NCI-H2107 treated with DMSO at 0.1 percent for 48 hours (cell line): Measurements from ENCODE around the gene IGFL4.
"Not testable (repeated sequence)": the region's sequence is repeated elsewhere in the genome, so short reads cannot be mapped to it uniquely, and the experiment has no call there.

Source experiments
- DNase-seq: peaks from one replicate; lab custom pipeline; 2025; ENCODE audit not compliant: unreplicated experiment; lab: John Stamatoyannopoulos, UW

IGFL4 gene

DNA sequence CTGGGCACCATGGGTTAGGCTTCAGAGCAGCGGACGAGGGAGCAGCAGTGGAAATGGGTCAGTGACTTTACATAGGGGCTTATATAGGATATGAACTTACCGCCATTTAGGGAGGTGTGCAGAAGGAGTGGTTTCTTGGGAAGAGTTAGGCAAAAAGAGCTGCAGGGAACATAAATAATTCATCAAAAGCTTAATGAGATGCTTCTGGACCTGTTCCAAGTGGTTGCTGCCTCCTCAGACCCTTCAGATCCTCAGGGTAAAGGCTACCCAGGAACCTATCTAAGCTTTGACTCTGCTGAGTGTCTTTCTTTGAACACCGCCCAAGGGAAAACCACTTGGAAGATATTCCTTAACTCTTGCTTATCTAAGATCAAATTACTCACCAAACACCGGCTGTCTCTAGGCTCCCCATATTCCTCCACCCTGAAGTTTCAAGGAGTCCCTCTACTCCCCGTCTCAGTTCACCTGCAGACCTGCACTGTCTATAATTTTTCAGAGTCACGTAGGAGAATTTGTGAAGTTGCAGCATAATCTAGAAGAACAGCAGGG is at the start of gene IGFL4:
IGFL4 (minus strand) TSS at position 51 of the 549 bp plus-strand sequence; CDS start at position 11, 40 bp downstream.
- peak; percentile 24 for DNase-seq

DNA sequence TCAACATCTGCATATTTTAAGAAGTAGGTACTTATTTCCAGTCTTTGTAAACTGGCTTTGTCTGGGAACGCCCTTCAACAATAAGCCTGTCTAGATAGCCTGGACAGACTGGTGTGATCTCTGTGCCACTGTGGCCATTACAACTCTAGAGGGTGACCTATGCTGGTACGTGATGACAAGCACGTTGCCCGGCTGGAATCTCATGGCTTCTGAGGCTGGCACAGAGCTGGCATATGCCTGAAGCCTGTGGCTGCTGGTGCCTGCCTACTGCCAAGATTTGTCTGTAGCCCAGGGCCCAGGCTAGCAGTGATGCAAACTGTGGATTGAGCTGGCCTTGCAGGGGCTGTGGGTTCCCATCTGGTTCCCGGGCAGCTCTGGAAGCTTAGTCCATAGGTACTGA is 49.6 kb upstream of the IGFL4 start:
- DNase-seq: no peak

DNA sequence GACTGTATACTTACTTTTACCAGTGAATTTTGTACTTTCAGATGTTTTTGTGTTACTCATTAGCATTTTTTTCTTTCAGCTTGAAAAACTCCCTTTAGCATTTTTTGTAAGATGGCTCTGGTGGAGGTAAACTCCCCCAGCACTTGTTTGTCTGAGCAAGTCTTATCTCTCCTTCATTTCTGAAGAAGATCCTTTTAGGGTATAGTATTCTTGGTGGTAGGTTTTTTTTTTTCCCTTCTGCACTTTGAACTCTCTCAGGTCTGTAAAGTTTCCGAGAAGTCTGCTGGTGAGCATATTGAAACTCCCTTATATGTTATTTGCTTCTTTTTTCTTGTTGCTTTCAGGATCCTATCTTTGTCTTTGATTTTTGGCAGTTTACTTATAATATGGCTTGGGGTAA is 48.6 kb upstream of the IGFL4 start:
- no peak for DNase-seq

DNA sequence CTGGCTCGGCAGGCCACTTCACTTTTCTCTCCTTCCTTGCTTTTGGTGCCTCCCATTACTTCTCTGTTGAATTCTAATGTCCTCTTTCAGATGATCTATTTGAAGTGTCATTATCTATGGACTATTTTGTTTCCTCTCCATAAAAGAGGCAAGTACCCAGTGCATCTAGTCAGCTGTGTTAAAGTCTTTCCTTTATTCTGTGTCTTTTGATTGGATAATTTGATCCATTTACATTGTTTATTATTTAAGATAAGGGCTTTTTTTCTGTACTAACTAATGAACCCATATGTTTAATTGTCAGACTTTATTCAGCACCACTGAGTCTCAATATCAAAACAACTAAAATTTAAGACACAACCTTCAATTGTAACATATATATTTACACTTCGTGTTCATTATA is 47.3 kb upstream of the IGFL4 start:
- no peak for DNase-seq

DNA sequence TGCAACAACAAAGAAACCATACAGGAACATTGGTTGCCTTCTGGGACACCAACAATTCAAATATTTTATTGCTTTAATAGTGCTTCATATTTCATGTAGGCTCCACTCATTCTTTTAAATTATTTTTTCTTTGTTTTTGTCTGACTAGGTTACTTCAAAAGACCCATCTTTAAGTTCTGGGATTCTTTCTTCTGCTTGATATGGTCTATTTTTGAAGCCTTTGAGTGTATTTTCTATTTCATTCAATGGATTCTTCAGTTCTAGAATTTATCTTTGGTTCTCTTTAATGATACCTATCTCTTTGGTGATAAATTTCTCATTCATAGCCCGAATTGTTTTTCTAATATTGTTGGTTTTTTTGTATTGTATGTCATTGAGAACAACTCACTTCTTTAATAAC is 45.1 kb upstream of the IGFL4 start:
- no peak for DNase-seq

DNA sequence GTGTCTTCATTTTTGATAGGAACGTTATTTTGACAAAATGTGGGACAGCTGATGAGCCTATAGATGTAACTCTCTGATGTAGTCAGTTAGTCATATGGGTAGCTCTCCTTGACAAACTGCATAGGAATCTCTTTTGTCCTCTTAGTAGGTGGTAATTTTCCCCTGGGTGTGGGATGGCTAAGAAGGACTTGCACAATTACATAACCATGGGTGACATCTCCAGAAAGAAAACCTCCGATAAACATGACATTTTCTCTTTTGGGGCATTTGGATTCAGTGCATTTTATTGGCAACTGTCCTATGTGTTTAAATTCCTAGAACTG is 41.9 kb upstream of the IGFL4 start:
- DNase-seq: no peak

DNA sequence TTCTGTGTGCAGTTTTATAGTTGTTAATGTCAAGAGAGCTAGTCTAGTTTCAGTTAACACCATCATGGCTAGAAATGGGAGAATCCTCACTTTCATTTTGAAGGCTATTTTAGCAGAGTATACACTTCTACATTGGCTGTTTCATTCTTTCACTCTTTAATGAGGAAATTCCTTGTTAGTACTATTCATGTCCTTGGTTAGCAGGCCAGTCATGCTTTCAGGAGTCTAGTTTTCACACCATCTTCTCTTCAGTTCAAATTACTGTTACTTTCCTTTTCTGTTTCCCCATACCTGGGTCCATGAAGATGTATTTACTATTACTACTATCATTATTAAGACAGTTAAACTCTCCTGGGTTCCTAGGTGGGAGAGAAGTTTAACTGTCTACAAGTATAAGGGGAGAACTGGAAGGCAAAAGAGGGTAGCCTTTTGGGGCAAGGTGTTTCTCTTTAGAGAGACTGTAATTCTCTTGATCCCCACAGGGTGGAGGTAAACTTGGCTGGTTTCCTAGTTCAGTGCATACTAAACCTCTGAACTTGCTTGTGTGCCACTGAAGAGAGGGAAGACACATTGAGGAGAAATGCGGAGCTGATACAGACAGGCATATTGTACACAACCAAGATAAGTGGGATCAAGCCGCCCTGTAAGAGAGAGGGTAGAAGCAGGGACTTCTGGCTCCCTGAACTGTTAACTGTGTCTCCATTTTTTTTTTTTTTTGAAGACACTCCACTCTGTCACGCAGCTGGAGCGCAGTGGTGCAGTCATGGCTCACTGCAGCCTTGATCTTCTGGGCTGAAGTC is 41.3 kb upstream of the IGFL4 start:
- peak; percentile 3 for DNase-seq

DNA sequence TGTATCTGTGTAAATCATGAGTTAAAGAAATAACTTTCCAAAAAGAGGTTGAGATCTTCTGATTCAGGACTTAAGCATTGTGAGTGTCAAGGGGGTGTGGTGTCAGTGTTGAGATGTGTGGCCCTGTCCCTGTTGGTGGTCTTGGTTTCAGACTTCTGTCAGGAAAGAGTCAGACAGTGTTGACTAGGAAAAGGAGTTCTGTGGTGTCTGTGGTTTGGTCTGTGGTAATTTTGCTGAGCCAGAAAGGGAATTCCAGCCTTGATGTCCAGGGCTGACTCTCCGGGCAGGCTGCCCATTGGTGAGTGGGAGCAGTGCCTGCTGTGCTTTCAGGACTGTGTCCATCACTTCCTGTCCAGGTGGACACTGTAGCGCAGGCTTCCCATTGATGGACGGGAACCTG is 39.8 kb upstream of the IGFL4 start:
- DNase-seq: no peak

DNA sequence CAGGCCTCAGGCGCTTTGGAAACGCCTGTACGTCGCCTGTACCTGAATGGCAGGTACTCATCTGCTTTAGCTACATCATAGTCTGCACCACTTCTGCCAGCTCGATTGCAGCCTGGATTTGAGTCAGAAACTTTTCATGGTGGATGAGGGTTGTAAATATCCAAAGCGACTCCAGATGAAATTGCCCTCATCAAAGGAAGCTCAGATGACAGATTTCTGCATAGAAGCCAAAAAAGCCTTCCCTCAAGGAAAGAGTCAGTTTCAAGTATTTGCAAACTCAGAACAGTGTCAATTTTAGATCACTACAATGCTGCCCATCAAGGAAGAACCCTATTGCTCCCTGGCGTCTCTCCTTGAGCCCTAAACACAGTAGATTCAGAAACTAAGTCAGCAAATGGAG is 38.8 kb upstream of the IGFL4 start:
- DNase-seq: no peak

DNA sequence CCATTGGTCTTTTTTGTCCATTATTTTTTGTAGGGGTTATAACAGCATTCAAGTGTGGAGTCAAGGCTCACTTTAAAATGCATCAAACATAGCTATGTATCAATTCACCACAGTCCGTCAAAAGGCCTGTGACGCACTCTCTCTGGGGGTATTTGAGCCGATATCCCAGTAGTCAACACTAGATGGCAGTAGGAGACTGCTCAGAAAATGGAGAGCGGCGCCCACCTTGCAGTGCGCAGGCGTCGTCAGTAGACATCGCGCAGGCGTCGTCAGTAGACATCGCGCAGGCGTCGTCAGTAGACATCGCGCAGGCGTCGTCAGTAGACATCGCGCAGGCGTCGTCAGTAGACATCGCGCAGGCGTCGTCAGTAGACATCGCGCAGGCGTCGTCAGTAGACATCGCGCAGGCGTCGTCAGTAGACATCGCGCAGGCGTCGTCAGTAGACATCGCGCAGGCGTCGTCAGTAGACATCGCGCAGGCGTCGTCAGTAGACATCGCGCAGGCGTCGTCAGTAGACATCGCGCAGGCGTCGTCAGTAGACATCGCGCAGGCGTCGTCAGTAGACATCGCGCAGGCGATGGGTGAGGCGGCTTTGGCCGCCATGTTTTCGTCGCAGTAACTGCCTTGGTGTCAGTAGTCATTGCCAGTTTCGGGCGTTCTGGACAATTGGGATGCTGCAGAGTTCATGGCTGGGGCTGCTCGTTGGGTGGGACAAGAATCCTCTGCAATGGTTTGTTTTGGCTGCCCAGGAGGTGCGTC is 38.0 kb upstream of the IGFL4 start:
- not testable (repeated sequence) for DNase-seq

DNA sequence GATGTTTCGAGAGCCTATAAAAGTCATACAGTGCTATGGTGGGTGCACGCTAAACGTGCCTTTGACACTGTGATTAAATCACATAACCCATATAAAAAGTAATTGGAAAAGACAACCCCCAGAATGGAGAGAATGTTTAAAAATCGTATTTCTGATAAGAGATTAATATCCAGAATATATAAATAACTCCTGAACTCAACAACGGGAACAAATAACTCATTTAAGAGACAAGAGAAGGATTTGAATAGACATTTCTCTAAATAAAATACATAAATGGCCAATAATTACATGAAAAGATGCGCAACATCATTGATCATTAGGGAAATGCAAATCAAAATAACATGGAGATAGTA is 37.0 kb upstream of the IGFL4 start:
- DNase-seq: no peak

DNA sequence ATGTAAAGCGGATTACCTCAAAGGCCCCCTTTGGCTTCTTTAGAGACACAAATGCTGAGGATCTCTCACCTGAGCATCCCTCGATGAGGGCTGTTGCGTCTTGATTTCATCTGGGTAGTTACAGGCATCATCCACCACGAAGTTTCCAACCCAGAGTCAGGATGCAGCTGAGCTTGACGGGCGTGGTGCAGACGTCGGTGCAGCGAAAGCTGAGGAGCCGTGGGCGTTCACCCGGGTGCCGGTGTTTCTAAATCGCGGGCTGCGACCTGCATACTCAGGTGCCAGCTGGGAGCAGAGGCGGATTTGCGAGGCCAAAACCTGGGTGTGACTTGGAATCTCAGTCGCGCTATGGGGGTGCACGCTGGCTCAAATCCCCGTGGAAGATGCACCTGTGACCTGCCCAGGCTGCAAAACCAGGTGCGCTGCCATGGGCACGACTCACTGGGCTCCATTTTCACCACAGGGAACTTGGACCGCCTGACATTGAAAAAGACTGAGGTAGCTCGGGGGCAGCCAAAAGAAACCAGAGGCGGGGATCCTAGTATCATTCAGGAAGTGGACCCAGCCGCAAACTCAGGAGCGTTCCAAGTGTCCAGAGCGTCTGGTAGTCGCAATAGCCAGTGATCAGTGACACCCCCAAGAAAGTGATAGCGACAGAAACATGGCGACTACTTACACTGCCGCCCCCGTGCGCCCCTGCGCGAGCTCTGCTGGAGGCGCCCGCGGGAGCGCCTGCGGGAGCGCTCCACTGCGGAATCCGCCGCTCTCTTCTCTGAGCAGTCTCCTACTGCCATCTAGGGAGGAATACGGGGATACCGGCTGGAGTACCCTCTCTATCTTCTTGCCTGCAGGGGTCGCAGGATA is 36.4 kb upstream of the IGFL4 start:
- peak; percentile 75 for DNase-seq

DNA sequence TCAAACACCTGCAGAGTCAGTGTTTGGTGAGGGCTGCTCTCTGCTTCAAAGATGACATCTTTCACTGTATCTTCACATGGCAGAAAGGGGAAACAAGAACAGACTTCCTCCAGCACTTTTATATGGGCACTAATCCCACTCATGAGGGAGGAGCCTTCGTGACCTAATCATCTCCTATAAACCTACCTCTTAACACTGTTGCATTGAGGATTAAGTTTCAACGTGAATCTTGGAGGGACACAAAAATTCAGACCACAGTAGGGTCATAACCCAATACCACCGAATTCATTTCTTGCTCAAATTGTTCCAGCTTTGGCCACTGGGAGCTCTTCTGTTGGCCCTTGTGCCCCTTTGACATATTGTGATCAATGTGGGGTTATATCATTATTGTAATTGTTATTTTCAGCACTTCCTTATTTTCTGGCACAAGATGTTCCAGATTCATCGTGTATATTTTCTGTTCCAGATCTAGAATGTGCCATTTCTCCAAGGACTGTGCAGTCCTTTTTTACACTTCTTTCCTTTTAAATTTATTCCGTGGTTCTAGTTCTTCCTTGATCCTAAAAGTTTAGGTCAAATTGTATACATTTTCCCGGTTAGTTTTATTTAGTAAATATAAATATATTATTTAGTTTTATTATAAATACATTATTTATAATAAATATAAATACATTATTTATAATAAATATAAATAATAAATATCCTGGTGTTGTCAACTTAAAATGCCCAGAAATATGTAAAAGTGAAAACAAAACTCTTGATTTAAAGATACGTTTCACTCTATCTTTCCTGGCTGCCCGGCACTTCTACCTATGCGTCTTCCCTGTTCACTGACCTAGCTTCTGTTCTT is 35.5 kb upstream of the IGFL4 start:
- DNase-seq: no peak

DNA sequence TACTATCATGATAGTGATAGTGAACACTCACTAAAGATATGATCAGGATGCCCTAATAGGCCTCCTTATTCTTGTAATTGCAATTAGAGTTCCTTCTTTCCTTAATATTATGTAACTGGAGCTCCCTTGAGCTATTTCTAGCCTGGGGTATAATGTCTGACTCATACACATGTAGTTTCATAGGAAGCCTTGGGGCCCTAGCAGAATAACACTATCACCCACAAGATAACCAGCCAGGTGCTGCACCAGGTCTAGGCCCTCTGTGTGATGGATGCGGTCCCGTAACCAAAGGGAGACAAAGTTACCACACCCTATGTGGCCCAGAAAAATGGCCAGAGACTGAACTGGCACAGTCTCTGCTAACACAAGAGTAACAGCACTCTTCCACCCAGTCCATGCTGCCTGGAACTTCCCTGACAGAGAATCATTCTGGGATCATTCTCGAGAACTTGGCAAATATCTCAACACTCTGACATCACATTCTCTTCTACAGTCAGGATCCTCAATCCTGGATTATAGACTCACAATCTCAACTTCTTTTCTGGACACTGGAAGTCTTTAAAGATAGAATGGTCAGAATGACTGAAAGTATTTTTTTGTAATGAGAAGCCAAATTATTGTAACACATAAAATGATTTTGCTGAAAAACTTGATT is 32.6 kb upstream of the IGFL4 start:
- no peak for DNase-seq

DNA sequence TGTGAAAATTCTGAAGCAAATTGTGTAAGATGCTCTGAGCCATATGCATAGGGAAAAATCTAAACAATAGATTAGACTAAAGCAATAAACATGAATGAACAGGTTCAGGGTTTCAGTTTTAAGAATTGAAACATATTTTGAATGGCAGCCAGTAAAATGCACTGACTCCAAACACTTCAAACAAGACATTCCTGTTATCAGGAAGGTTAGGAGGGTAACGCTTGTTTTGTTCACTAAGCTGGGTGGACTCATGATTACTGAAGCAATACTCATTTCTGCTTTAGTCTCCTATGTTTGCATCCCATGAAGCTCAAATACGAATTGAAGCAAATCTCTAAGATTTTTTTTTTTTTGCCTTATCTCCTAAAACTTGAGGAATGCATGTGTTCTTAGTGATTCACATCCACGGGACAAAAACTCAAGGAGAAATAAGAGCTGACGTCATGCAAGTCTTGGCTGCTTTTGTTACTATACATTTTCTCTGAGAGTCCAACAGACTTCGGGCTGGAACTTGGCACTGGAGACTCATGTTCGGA is 29.1 kb upstream of the IGFL4 start:
- DNase-seq: no peak

DNA sequence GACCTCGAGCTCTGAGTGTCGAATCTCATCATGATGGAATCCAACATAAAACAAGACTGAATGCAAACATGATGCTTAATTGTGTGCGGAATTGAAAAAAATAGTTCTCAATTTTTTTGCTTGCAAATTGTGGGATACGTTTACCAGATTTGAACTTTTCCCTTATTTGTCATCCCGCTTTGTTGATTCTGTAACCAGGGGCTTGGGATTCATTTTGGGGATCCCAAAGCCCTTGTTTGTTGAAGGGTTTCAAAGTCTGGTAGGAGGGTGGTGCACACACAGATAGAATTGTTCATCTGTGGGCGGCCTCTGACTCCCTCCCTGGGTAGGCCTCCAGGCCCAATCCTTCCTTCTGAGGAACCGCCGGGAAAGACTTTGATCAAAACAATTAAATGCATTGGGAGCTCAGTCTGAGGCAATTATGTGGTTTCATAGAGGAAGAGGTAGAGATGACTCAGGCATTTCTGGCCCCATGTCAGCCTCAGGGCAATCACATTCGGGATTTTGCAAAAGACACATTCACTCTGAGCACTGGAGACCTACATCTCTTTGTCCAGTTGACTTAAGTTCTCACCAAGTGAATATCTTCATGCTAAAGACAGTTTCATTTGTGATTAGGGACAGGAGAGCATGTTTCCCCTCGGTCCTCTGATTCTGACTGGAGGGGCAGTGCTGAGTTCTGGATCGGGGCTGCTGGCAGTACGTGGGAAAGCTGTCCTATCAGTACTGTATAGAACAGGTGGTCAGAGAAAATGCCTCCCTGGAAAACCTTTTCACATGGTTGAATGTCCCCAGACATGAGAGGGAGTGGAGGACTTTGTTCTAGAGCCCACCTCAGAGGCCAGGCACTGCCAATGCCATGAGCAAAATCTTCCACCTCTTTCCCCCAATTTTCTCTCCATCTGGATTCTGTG is 27.8 kb upstream of the IGFL4 start:
- no peak for DNase-seq

DNA sequence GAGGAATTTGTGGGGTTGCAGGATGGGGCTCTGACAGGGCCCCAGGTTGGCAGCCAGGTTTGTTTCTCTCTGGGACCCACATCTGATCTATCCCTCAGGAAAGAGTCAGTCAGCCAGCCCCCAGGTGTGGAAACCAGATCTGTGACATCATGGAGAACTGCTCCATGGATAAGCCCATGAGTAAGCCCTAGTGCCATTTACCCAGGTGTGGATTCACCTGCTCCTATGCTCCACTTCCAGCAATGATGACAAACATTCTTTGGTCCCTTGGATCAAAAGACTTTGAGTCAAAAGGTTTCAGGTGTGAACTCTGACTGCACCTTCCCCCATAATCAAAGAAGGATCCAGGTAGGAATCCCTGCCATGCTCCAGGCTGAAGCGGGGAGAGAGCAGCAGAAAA is 26.9 kb upstream of the IGFL4 start:
- DNase-seq: no peak

DNA sequence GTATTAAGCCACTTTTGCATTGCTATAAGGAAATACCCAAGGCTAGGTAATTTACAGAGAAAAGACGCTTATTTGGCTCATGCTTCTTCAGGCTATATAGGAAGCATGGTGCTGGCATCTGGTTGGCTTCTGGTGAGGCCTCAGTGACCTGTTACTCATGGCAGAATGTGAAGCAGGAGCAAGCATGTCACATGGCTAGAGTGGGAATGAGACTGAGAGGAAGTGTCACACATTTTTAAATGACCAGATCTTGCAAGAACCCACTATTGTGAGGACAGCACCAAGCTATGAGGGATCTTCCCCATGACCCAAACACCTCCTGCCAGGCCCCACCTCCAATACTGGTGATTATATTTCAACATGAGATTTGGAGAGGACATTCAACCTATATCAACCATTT is 25.7 kb upstream of the IGFL4 start:
- no peak for DNase-seq
